Astrocyte (in vitro differentiated cells and primary cell): ENCODE results near the gene DMRT2.

Source experiments
- CTCF ChIP-seq: IDR thresholded peaks from 2 replicates; pipeline ENCODE4 v1.5.1; 2011; ENCODE audit warnings: low read depth, mild to moderate bottlenecking, inconsistent platforms, low read length, moderate library complexity; ENCODE audit not compliant: insufficient read depth
- EZH2 ChIP-seq: IDR thresholded peaks from 2 replicates; pipeline ENCODE4 v1.6.1; 2012; ENCODE audit warnings: mild to moderate bottlenecking, low read length, inconsistent platforms; ENCODE audit not compliant: insufficient read depth

GRCh38 chr9:1034271-1034670 is 15.9 kb upstream of the DMRT2 start:
- TF ChIP-seq CTCF (no peak), EZH2 (no peak)
